OCI-LY7 (cell line): ENCODE data around the gene GUCY2F. TPM values are rescaled to one million over a fixed set of nuclear protein-coding genes. Genes with fewer than 3 reads are reported as not detected.

Source experiments
- BruUV-seq: library from RNA; stranded (reverse); fragments of 400-500 nt; replicated peaks from 2 replicates; lab custom pipeline; 2021; lab: Mats Ljungman, UMichigan
- CTCF ChIA-PET: fragments of 300-600 bp; sonication (Branson Sonifier 250); formaldehyde crosslinking; loops from one replicate; lab custom pipeline; 2022; ENCODE audit warnings: antibody characterized with exemption; ENCODE audit not compliant: unreplicated experiment; lab: Charles Lee
- POLR2A ChIA-PET: fragments of 300-600 bp; sonication (Branson Sonifier 250); formaldehyde crosslinking; loops from one replicate; lab custom pipeline; 2022; ENCODE audit warnings: antibody characterized with exemption; lab: Charles Lee
- DNase-seq: peaks from one replicate; pipeline ENCODE4 v3.0.0-alpha.2; 2015; ENCODE audit warnings: low spot score
- H2AFZ ChIP-seq: fragments of 200-600 bp; sonication (generic), shearing (Covaris generic); 2 replicates; pipeline ENCODE4 v1.6.1; 2014; ENCODE audit warnings: mild to moderate bottlenecking, antibody characterized with exemption, low read length, moderate library complexity
- H3K27ac ChIP-seq: fragments of 200-600 bp; sonication (generic); 2 replicates; pipeline ENCODE4 v1.5.1; 2014; ENCODE audit warnings: mixed run types, low read depth, mild to moderate bottlenecking, moderate library complexity, low read length, inconsistent platforms; ENCODE audit not compliant: poor library complexity, severe bottlenecking
- H3K36me3 ChIP-seq: fragments of 200-600 bp; sonication (generic); 2 replicates; pipeline ENCODE4 v1.6.1; 2014; ENCODE audit warnings: mild to moderate bottlenecking, antibody characterized with exemption, low read length, moderate library complexity, mixed read lengths; ENCODE audit not compliant: insufficient read depth
- H3K4me1 ChIP-seq: fragments of 200-600 bp; sonication (generic); 2 replicates; pipeline ENCODE4 v1.5.1; 2014; ENCODE audit warnings: mild to moderate bottlenecking, low read length; ENCODE audit not compliant: insufficient read depth, poor library complexity, severe bottlenecking
- H3K4me2 ChIP-seq: fragments of 200-600 bp; sonication (generic); 2 replicates; pipeline ENCODE4 v1.6.1; 2014; ENCODE audit warnings: mild to moderate bottlenecking, low read length
- H3K4me3 ChIP-seq: fragments of 200-600 bp; sonication (generic); 2 replicates; pipeline ENCODE4 v1.5.1; 2014; ENCODE audit warnings: mild to moderate bottlenecking, low read depth, low read length; ENCODE audit not compliant: poor library complexity, severe bottlenecking
- H3K79me2 ChIP-seq: fragments of 200-600 bp; sonication (generic); 2 replicates; pipeline ENCODE4 v1.6.1; 2016; ENCODE audit warnings: low read depth, mild to moderate bottlenecking, low read length, moderate library complexity, mixed read lengths; ENCODE audit not compliant: insufficient read depth
- H3K9me2 ChIP-seq: fragments of 200-600 bp; sonication (generic); 2 replicates; pipeline ENCODE4 v1.6.1; 2016; ENCODE audit warnings: mild to moderate bottlenecking, low read length, mixed read lengths; ENCODE audit not compliant: insufficient read depth
- H3K9me3 ChIP-seq: fragments of 200-600 bp; sonication (generic); 2 replicates; pipeline ENCODE4 v1.6.1; 2014; ENCODE audit warnings: mild to moderate bottlenecking, mixed run types, low read length, mixed read lengths
- H4K20me1 ChIP-seq: fragments of 200-600 bp; sonication (generic); 2 replicates; pipeline ENCODE4 v1.6.1; 2014; ENCODE audit warnings: mild to moderate bottlenecking, antibody characterized with exemption, low read length, moderate library complexity, mixed read lengths; ENCODE audit not compliant: insufficient read depth
- EZH2phosphoT487 ChIP-seq: fragments of 200-600 bp; sonication (generic); IDR thresholded peaks from 2 replicates; pipeline ENCODE4 v1.6.1; 2018; ENCODE audit warnings: low read depth, borderline replicate concordance, mild to moderate bottlenecking, mixed run types, antibody characterized with exemption, low read length, moderate library complexity, mixed read lengths
- intact Hi-C: fragments of 100-400 bp; cut with micrococcal nuclease; formaldehyde crosslinking; loops from one replicate; pipeline ENCODE4 v1.10.0; 2022; ENCODE audit not compliant: unreplicated experiment
- total RNA-seq, 2 experiments: library from RNA; depleted of rRNA in 1 of 2; stranded (reverse); fragments of >200 nt in 1 of 2; shearing (Covaris generic) in 1 of 2; gene quantifications; 2 replicates each; pipeline ENCODE4 v1.2.3, GENCODE V29; 2014 to 2022
- TF ChIP-seq, protein P1 (sequence below): fragments of 200-600 bp; sonication (generic); conservative IDR thresholded peaks from 2 replicates; pipeline ENCODE4 v1.5.1; 2014; ENCODE audit warnings: mild to moderate bottlenecking, antibody characterized with exemption, low read length, moderate library complexity, mixed read lengths

The GUCY2F gene
- total RNA-seq, 2 experiments from 2014 or later = not detected

DNA sequence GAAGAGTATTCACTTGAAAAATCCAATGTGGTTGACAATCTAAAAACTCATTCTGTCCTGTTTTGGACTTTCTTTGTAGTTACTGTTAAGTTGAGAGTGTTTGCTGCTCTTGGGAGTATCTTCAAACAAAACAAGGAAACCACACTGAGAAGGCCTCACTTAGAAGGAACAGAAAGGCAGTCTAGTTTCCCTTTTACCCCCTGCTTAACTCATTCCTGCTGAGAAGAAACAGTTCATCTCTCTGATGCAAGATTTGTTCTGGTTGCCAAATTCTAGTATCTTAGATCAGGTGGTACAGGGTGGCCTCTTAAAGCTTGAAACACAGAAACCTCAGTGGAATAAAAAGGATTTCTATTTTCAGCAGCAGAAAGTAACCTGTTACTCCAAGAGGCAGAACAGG lies 41.4 kb downstream of the GUCY2F start:
- no peaks in the 10 kb centered on the region for H3K9me2 ChIP-seq
- BruUV-seq = no TSS peak
- no peak overlapping the region for H3K27ac ChIP-seq
- no peaks in the 10 kb centered on the region for H3K79me2 ChIP-seq
- H2AFZ ChIP-seq = no peak overlapping the region
- no peak overlapping the region for H3K4me3 ChIP-seq
- peak; percentile 2 for DNase-seq
- H3K9me3 ChIP-seq = no peaks in the 10 kb centered on the region
- H3K36me3 ChIP-seq = no peaks in the 10 kb centered on the region
- CTCF ChIA-PET = no interaction called here
- intact Hi-C loops = no loop called here
- H3K4me1 ChIP-seq = no peaks in the 10 kb centered on the region
- POLR2A ChIA-PET = interaction anchor here (0.6 to 1.0 kb wide), 2 partner anchors 12 to 154 kb away, joined by 3 to 5 read pairs; no protein-coding TSS in a partner anchor
- TF ChIP-seq, protein P1, sequence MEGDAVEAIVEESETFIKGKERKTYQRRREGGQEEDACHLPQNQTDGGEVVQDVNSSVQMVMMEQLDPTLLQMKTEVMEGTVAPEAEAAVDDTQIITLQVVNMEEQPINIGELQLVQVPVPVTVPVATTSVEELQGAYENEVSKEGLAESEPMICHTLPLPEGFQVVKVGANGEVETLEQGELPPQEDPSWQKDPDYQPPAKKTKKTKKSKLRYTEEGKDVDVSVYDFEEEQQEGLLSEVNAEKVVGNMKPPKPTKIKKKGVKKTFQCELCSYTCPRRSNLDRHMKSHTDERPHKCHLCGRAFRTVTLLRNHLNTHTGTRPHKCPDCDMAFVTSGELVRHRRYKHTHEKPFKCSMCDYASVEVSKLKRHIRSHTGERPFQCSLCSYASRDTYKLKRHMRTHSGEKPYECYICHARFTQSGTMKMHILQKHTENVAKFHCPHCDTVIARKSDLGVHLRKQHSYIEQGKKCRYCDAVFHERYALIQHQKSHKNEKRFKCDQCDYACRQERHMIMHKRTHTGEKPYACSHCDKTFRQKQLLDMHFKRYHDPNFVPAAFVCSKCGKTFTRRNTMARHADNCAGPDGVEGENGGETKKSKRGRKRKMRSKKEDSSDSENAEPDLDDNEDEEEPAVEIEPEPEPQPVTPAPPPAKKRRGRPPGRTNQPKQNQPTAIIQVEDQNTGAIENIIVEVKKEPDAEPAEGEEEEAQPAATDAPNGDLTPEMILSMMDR = no peak
- no peak for TF ChIP-seq EZH2phosphoT487
- H4K20me1 ChIP-seq = no peaks in the 10 kb centered on the region
- no peak overlapping the region for H3K4me2 ChIP-seq

DNA sequence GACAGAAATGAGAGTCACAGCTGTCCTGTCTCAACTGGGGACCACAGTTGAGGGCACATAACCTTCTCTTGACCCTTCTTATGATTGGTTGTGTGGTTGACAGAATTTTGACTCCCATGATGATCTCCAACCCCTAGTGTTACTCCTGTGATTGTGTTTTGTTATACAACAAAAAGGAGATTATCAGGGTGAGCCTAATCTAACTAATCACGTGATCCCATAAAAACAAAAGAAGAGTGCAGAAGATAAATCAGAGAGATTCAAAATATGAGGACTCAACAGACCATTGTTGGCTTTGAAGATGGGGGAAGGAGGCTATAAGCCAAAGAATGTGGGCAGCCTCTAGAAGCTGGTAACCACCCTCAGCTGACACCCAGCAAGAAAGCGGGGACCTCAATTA lies 72.7 kb downstream of the GUCY2F start:
- H3K4me1 ChIP-seq = no peaks in the 10 kb centered on the region
- H3K36me3 ChIP-seq = no peaks in the 10 kb centered on the region
- no TSS peak for BruUV-seq
- intact Hi-C loops = no loop called here
- no peak overlapping the region for H2AFZ ChIP-seq
- H3K4me3 ChIP-seq = no peak overlapping the region
- H3K9me2 ChIP-seq = no peaks in the 10 kb centered on the region
- POLR2A ChIA-PET = no interaction called here
- no peak overlapping the region for H3K27ac ChIP-seq
- no peak overlapping the region for H3K4me2 ChIP-seq
- TF ChIP-seq EZH2phosphoT487 = no peak
- TF ChIP-seq, protein P1 = no peak
- no peaks in the 10 kb centered on the region for H3K79me2 ChIP-seq
- no peaks in the 10 kb centered on the region for H4K20me1 ChIP-seq
- CTCF ChIA-PET = no interaction called here
- DNase-seq = no peak
- no peaks in the 10 kb centered on the region for H3K9me3 ChIP-seq

DNA sequence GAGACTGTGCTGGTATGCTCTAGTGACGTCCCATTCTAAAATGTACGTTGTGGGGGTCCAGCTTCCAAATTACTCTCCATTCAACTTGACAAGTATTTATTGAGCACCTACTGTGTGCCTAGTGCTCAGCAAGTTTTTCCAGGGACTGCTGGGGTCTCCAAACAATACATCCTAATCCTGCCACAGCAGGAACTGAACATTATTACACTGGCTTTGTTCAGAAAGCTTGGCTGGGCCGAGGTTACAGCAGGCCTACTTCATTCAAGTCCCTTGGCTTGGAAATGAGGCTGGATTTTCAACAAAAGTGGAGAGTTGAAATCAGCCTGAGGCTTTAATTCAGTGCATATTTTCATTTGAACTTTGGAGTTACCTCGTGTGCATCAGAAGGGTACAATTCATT lies 78.0 kb downstream of the GUCY2F start:
- Histone ChIP-seq H3K79me2 (no peaks in the 10 kb centered on the region), H3K4me2 (no peak overlapping the region), H3K9me2 (no peaks in the 10 kb centered on the region), H3K27ac (no peak overlapping the region), H3K4me1 (no peaks in the 10 kb centered on the region), H3K4me3 (no peak overlapping the region), H3K36me3 (no peaks in the 10 kb centered on the region), H3K9me3 (no peaks in the 10 kb centered on the region), H4K20me1 (no peaks in the 10 kb centered on the region), H2AFZ (no peak overlapping the region)
- intact Hi-C loops = no loop called here
- TF ChIP-seq EZH2phosphoT487 = no peak
- TF ChIP-seq, protein P1 = no peak
- BruUV-seq = no TSS peak
- ChIA-PET POLR2A (no interaction called here), CTCF (no interaction called here)
- DNase-seq = no peak
